ENCODE data around the gene CCDC18.

- TF ChIP-seq CTCF (IDR thresholded peaks at IDR 0.05) (no peak), POLR2A (IDR thresholded peaks at IDR 0.05) (no peak)
Measured at GRCh38 chr1:93132638-93133037, 47.9 kb upstream of the CCDC18 start.
